NCI-H1417 (cell line): Measurements from ENCODE around the gene ZNF691.
A peak's percentile ranks its signal among the peaks of the same experiment; 100 is the strongest.
"Not testable (repeated sequence)": the region's sequence is repeated elsewhere in the genome, so short reads cannot be mapped to it uniquely, and the experiment has no call there.

Source experiments
- DNase-seq, 3 experiments: peaks; one replicate each; lab custom pipeline; 2025; lab: John Stamatoyannopoulos, UW

Gene ZNF691

GRCh38 chr1:42860339-42861013 lies 14.1 kb downstream of the ZNF691 start:
- no peak for DNase-seq

GRCh38 chr1:42861014-42861399 lies 14.6 kb downstream of the ZNF691 start:
- no peak for DNase-seq

- no peak for DNase-seq
Measured at GRCh38 chr1:42866549-42866948, 20.1 kb downstream of the ZNF691 start.

GRCh38 chr1:42868466-42868865 lies 22.1 kb downstream of the ZNF691 start:
- not testable (repeated sequence) for DNase-seq

- not testable (repeated sequence) for DNase-seq
Measured at GRCh38 chr1:42869254-42869653, 22.8 kb downstream of the ZNF691 start.

GRCh38 chr1:42869751-42870150 lies 23.3 kb downstream of the ZNF691 start:
- DNase-seq = not testable (repeated sequence)

- not testable (repeated sequence) for DNase-seq
Measured at GRCh38 chr1:42873108-42873507, 26.7 kb downstream of the ZNF691 start.

GRCh38 chr1:42873670-42874069 lies 27.3 kb downstream of the ZNF691 start:
- no peak for DNase-seq

GRCh38 chr1:42876009-42876408 lies 29.6 kb downstream of the ZNF691 start:
- DNase-seq = peak in 1 of 3 experiments; percentile 66

GRCh38 chr1:42877380-42877779 lies 31.0 kb downstream of the ZNF691 start:
- DNase-seq = peak in 1 of 3 experiments; percentile 3

- DNase-seq = no peak
Measured at GRCh38 chr1:42880384-42880783, 34.0 kb downstream of the ZNF691 start.

- no peak for DNase-seq
Measured at GRCh38 chr1:42886046-42886739, 39.8 kb downstream of the ZNF691 start.

GRCh38 chr1:42886800-42887199 lies 40.4 kb downstream of the ZNF691 start:
- peak in 1 of 3 experiments; percentile 45 for DNase-seq

- no peak for DNase-seq
Measured at GRCh38 chr1:42887366-42887765, 41.0 kb downstream of the ZNF691 start.

GRCh38 chr1:42888013-42888633 lies 41.7 kb downstream of the ZNF691 start:
- no peak for DNase-seq

GRCh38 chr1:42889264-42889663 lies 42.9 kb downstream of the ZNF691 start:
- DNase-seq = no peak

- DNase-seq = peak in 2 of 3 experiments; percentile 12 to 89
Measured at GRCh38 chr1:42891465-42892138, 45.2 kb downstream of the ZNF691 start.

GRCh38 chr1:42899960-42900359 lies 53.5 kb downstream of the ZNF691 start:
- DNase-seq = not testable (repeated sequence)
